HL-60 (cell line): ENCODE results near the gene OSM.

Experiments used
- GABPA ChIP-seq: IDR thresholded peaks from 2 replicates; pipeline ENCODE4 v1.6.1; 2012; ENCODE audit warnings: low read depth
- POLR2AphosphoS5 ChIP-seq: IDR thresholded peaks from 2 replicates; pipeline ENCODE4 v1.6.1; 2012; ENCODE audit warnings: low read depth
- TF ChIP-seq, protein P1 (sequence below): IDR thresholded peaks from one replicate; pipeline ENCODE4 v1.5.1; 2011; ENCODE audit warnings: low read length, control low read depth, inconsistent platforms; ENCODE audit not compliant: insufficient read depth
- TF ChIP-seq, protein P2 (sequence below): IDR thresholded peaks from 2 replicates; pipeline ENCODE4 v1.6.1; 2012; ENCODE audit warnings: low read depth; ENCODE audit not compliant: insufficient replicate concordance

DNA sequence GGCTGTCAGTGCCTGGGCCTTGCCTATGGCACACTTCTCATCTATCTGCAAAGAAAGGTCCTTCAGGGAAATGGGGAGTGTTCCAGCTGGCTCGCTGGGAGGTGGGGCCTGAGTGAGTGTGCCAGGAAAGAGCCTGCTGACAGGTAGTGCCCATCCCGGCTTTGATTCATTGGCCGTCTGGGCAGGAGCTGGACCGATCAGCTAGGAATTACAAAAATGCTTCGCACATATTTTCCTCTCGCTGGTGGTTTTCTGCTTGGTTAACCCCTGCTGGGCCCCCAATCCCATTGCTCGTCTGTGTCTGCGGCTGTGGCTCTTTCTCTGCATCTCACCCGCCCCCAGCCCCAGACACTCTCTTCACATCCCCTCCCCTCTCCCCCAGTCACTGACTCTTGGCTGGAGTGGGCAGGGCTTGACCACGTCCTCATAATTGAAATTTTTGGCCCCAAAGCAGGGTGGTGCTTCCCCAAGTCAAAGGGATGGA lies 30.9 kb downstream of the OSM start:
- TF ChIP-seq, protein P1, sequence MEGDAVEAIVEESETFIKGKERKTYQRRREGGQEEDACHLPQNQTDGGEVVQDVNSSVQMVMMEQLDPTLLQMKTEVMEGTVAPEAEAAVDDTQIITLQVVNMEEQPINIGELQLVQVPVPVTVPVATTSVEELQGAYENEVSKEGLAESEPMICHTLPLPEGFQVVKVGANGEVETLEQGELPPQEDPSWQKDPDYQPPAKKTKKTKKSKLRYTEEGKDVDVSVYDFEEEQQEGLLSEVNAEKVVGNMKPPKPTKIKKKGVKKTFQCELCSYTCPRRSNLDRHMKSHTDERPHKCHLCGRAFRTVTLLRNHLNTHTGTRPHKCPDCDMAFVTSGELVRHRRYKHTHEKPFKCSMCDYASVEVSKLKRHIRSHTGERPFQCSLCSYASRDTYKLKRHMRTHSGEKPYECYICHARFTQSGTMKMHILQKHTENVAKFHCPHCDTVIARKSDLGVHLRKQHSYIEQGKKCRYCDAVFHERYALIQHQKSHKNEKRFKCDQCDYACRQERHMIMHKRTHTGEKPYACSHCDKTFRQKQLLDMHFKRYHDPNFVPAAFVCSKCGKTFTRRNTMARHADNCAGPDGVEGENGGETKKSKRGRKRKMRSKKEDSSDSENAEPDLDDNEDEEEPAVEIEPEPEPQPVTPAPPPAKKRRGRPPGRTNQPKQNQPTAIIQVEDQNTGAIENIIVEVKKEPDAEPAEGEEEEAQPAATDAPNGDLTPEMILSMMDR = no peak
- TF ChIP-seq POLR2AphosphoS5 (no peak), GABPA (no peak)
- TF ChIP-seq, protein P2, sequence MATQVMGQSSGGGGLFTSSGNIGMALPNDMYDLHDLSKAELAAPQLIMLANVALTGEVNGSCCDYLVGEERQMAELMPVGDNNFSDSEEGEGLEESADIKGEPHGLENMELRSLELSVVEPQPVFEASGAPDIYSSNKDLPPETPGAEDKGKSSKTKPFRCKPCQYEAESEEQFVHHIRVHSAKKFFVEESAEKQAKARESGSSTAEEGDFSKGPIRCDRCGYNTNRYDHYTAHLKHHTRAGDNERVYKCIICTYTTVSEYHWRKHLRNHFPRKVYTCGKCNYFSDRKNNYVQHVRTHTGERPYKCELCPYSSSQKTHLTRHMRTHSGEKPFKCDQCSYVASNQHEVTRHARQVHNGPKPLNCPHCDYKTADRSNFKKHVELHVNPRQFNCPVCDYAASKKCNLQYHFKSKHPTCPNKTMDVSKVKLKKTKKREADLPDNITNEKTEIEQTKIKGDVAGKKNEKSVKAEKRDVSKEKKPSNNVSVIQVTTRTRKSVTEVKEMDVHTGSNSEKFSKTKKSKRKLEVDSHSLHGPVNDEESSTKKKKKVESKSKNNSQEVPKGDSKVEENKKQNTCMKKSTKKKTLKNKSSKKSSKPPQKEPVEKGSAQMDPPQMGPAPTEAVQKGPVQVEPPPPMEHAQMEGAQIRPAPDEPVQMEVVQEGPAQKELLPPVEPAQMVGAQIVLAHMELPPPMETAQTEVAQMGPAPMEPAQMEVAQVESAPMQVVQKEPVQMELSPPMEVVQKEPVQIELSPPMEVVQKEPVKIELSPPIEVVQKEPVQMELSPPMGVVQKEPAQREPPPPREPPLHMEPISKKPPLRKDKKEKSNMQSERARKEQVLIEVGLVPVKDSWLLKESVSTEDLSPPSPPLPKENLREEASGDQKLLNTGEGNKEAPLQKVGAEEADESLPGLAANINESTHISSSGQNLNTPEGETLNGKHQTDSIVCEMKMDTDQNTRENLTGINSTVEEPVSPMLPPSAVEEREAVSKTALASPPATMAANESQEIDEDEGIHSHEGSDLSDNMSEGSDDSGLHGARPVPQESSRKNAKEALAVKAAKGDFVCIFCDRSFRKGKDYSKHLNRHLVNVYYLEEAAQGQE = no peak
